Heart left ventricle (tissue), 16 donors: ENCODE measurements around the gene IDUA. TPM values are rescaled to one million over a fixed set of nuclear protein-coding genes. Genes with fewer than 3 reads are reported as not detected.

Experiments
- ATAC-seq, 4 donors: fragments of 200-7000 bp; cut with Tn5 transposase; one replicate each; pipeline ENCODE4 v1.9.1; 2020 to 2022; ENCODE audit warnings: moderate library complexity in 4 of 4, mild to moderate bottlenecking in 3 of 4, moderate number of reproducible peaks in 1 of 4
- DNase-seq, 5 donors: peaks; one replicate each; pipeline ENCODE4 v3.0.0-alpha.2; 2020
- H3K27ac ChIP-seq, 12 donors: fragments of 200-600 bp; sonication (generic) in 4 of 12; one replicate each; pipeline versions ENCODE4 v1.5.0 to v1.8.0; 2016 to 2022; ENCODE audit warnings: mild to moderate bottlenecking in 2 of 12
- H3K27me3 ChIP-seq, 9 donors: fragments of 200-600 bp; sonication (generic) in 2 of 9; one replicate each; pipeline versions ENCODE4 v1.5.1 to v1.8.0; 2016 to 2022; ENCODE audit warnings: mild to moderate bottlenecking in 3 of 9
- H3K36me3 ChIP-seq, 9 donors: fragments of 200-600 bp; sonication (generic) in 2 of 9; one replicate each; pipeline versions ENCODE4 v1.5.0 to v1.8.0; 2018 to 2022; ENCODE audit warnings: mild to moderate bottlenecking in 2 of 9
- H3K4me1 ChIP-seq, 12 donors: fragments of 200-600 bp; sonication (generic) in 4 of 12; one replicate each; pipeline versions ENCODE4 v1.5.0 to v1.8.0; 2016 to 2022; ENCODE audit warnings: mild to moderate bottlenecking in 3 of 12
- H3K4me3 ChIP-seq, 12 donors: fragments of 200-600 bp; sonication (generic) in 4 of 12; one replicate each; pipeline versions ENCODE4 v1.5.0 to v1.8.0; 2017 to 2022; ENCODE audit warnings: mild to moderate bottlenecking in 9 of 12, moderate library complexity in 4 of 12
- H3K9me3 ChIP-seq, 12 donors: fragments of 200-600 bp; sonication (generic) in 4 of 12; one replicate each; pipeline versions ENCODE4 v1.5.0 to v1.8.0; 2016 to 2022; ENCODE audit warnings: mild to moderate bottlenecking in 1 of 12
- CTCF ChIP-seq, 12 donors: fragments of 200-600 bp; sonication (generic) in 4 of 12; IDR thresholded peaks; one replicate each; pipeline versions ENCODE4 v1.5.0 to v1.8.0; 2018 to 2022; ENCODE audit warnings: antibody characterized with exemption in 12 of 12, mild to moderate bottlenecking in 5 of 12
- POLR2A ChIP-seq, 2 donors: fragments of 450-650 bp; IDR thresholded peaks; one replicate each; pipeline ENCODE4 v1.6.1; 2017; ENCODE audit warnings: antibody characterized with exemption in 2 of 2, mild to moderate bottlenecking in 2 of 2, moderate library complexity in 2 of 2
- whole genome bisulfite sequencing, 4 donors: extraction: QIAGEN DNeasy Blood & Tissue Kit in 2 of 4; methylation state at CpG; one replicate each; pipeline versions ENCODE4 v1.1.5 to v1.1.7; 2013 to 2018; 5-methylcytosine and 5-hydroxymethylcytosine counted together
- intact Hi-C, 10 donors: fragments of 100-400 bp; cut with DNase I; formaldehyde crosslinking; loops; one replicate each; pipeline versions ENCODE4 v1.11.1 to v1.14.2; 2022
- polyA plus RNA-seq, 2 donors: library from polyadenylated mRNA; stranded (reverse); fragments of 200-250 nt; gene quantifications; one replicate each; pipeline ENCODE4 v1.2.3, GENCODE V29; 2013
- total RNA-seq, 9 donors: library from RNA; depleted of rRNA in 2 of 9; stranded (reverse); fragments of >200 nt in 2 of 9; fragmentation: NEBNext Ultra II Directional in 3 of 9; extraction: Animal tissue kit (Norgen Biotek cat#: 25700) in 3 of 9; gene quantifications; one replicate each; pipeline versions ENCODE4 v1.1.0 to v1.2.4, GENCODE V29; 2016 to 2023
- donor health status: ischemic (EF 13 %, LVEDD 7.1; RV severe dilation, severe dysfunction).
- donor health status: healthy with polysubstance abuse.
- donor health status: DM: no; HTN: yes; CAD: no.
- donor health status: DM: no; HTN: no; CAD: no.
- donor health status: ischemic (EF 25% LVEDD 6.9; RV normal size, moderate dysfunction).
- donor health status: ischemic (EF 25% LVEDD 5.7; RV mildly dilated, moderate dysfunction).
- donor health status: healthy.
- donor health status: DM: yes; HTN: yes; CAD: no.
- donor health status: ischemic (EF 35%, LVEDD 5.7; RV mildly dilated, moderate dysfunction).
- donor health status: nonischemic (EF 11% LVEDD 7.7; RV severe dilation, severe dysfunction).
- donor health status: DM: yes; HTN: yes; CAD: no.
- donor health status: PGD.
- donor health status: ischemic (EF 29% LVEDD 5.4; RV normal size, mild dysfunction).
- donor health status: nonischemic (EF 23%, LVEDD 6.1; RV moderate dilation, normal function).

The IDUA gene
- total and polyA plus RNA-seq, 11 donors, result 3.2 to 17.4 (median 6.8) TPM

DNA sequence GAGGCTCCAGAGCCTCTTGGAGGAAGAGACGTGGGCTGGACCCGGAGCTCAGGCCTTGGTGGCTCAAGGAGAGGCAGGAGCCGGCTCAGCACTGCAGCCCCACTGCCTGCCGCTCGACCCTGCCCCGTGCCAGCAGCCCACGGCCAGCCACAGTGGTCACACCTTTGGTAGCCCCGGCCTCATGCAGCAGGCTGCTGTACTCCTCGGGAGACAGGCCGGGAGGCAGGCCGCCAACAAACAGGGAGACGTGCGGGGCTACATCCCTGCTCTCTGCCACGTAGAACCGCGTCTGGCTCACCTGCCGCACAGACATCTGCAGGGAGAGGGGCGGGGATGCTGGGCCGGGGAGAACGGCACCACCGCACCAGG is 21.1 kb upstream of the IDUA start:
- H3K4me3 ChIP-seq, result no peak overlapping the region
- WGBS, 4 donors, result 90 to 95% (median 94%) methylated on average over 21 of the region's 21 CpGs
- peaks cover 0 to 59% (median 10%) of the 10 kb centered on the region in 9 donors for H3K36me3 ChIP-seq
- H3K27me3 ChIP-seq, result peaks cover 0 to 13% (median 0%) of the 10 kb centered on the region in 9 donors
- H3K4me1 ChIP-seq, result peaks cover 0 to 12% (median 0%) of the 10 kb centered on the region in 12 donors
- TF ChIP-seq CTCF (IDR thresholded peaks at IDR 0.05) (no peak), POLR2A (IDR thresholded peaks at IDR 0.05) (no peak)
- H3K9me3 ChIP-seq, result no peaks in the 10 kb centered on the region
- intact Hi-C loops, result no loop called here
- no peak for ATAC-seq
- H3K27ac ChIP-seq, result no peak overlapping the region
- peak in 3 of 5 donors; percentile 22 to 54 (median 28) for DNase-seq

DNA sequence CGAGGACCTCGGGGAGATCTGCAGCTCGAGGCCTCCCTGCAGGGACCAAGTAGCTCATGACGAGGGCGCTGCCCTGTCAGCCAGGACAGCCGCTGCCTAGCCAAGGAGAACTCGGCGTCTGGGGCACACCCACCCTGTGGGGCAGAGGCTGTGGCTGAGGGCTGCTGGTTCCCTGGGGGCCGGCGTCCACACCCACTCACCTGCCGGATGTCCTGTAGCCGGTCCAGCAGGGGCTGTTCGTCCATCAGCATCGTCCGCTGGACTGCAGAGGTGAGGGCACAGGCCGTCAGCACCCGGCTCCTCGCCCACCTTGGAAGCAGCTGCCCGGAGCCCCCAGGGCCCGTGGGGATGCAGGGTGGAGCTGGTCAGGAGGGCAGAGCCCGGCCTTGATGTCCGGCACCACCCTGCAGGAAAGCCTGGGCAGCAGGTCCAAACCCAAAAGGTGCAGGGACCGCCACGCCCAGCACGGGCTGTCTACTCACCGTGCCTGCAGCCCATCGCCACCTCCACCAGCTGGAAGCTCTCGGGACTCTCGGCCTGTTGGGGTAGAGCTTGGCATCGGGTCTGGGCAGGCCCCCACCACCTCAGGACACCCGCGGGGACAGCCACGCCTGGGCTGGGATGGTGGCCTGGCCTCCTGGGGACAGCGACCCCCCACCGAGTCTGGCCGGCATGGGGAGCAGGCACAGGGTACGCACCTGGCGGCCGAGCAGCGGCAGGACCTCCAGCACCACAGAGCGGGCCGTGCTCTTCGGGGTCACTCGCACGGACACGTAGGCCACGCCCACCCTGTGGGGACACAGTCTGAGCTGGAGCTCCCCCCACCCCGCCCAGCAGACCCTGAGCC is 20.4 kb upstream of the IDUA start:
- DNase-seq (peak in 3 of 5 donors; percentile 20 to 60 (median 24)), ATAC-seq (no peak)
- Histone ChIP-seq H3K27ac (no peak overlapping the region), H3K4me1 (peaks cover 0 to 17% (median 3%) of the 10 kb centered on the region in 12 donors), H3K27me3 (peaks cover 0 to 13% (median 0%) of the 10 kb centered on the region in 9 donors), H3K36me3 (peaks cover 0 to 52% (median 9%) of the 10 kb centered on the region in 9 donors), H3K4me3 (no peak overlapping the region), H3K9me3 (no peaks in the 10 kb centered on the region)
- TF ChIP-seq POLR2A (IDR thresholded peaks at IDR 0.05), result no peak
- 88 to 92% (median 91%) methylated on average over 22 to 48 of the region's 48 CpGs for WGBS, 4 donors
- intact Hi-C loops, result no loop called here

GRCh38 chr4:967113-968104 is 19.4 kb upstream of the IDUA start:
- DNase-seq (peak in 3 of 5 donors; percentile 19 to 62 (median 35)), ATAC-seq (no peak)
- H3K27me3 ChIP-seq, result peaks cover 0 to 13% (median 0%) of the 10 kb centered on the region in 9 donors
- H3K9me3 ChIP-seq, result no peaks in the 10 kb centered on the region
- no peak for TF ChIP-seq POLR2A (IDR thresholded peaks at IDR 0.05)
- TF ChIP-seq CTCF (IDR thresholded peaks at IDR 0.05), result no peak
- H3K27ac ChIP-seq, result no peak overlapping the region
- peak overlapping the region in 1 of 12 donors; percentile 18 for H3K4me3 ChIP-seq
- peaks cover 0 to 43% (median 4%) of the 10 kb centered on the region in 9 donors for H3K36me3 ChIP-seq
- intact Hi-C loops, result no loop called here
- H3K4me1 ChIP-seq, result peaks cover 1 to 27% (median 12%) of the 10 kb centered on the region in 12 donors
- WGBS, 4 donors, result 30 to 79% (median 53%) methylated on average over 25 to 76 of the region's 76 CpGs

- Histone ChIP-seq H3K4me3 (no peak overlapping the region), H3K9me3 (no peaks in the 10 kb centered on the region), H3K27ac (no peak overlapping the region), H3K27me3 (peaks cover 0 to 13% (median 0%) of the 10 kb centered on the region in 9 donors), H3K36me3 (peaks cover 0 to 36% (median 3%) of the 10 kb centered on the region in 9 donors), H3K4me1 (peaks cover 6 to 33% (median 17%) of the 10 kb centered on the region in 12 donors)
- peak in 1 of 5 donors; percentile 56 for DNase-seq
- intact Hi-C loops, result no loop called here
- 26 to 47% (median 30%) methylated on average over 3 to 24 of the region's 24 CpGs for WGBS, 4 donors
- TF ChIP-seq POLR2A (IDR thresholded peaks at IDR 0.05), result no peak
- no peak for TF ChIP-seq CTCF (IDR thresholded peaks at IDR 0.05)
- ATAC-seq, result no peak
Observed at GRCh38 chr4:968221-968620, 18.6 kb upstream of the IDUA start.
